T-helper 9 cell (primary cell): Measurements from ENCODE around the gene NYAP2.

Experiments
- DNase-seq: peaks from one replicate; pipeline ENCODE4 v3.0.0-alpha.2; 2020

Gene NYAP2

DNA sequence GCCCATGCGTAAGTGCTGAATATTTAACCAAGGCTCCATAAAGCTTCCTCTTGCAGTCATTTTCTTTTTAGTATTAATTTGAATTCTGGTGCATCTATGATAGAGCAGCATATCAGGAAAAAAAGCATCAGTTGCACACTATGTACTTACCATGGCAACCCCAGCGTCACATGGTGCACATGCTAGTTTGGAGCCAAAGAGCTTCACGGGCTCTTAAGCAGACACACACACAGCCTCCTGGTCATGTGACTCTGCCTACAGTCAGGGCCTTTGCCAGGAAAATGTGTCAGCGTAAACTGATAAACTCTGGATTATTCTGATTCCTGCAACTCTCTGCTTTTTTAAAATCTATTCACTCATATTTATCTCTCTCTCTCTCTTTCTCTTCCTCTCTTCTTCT, 30.2 kb downstream of the NYAP2 start:
- DNase-seq, result no peak

DNA sequence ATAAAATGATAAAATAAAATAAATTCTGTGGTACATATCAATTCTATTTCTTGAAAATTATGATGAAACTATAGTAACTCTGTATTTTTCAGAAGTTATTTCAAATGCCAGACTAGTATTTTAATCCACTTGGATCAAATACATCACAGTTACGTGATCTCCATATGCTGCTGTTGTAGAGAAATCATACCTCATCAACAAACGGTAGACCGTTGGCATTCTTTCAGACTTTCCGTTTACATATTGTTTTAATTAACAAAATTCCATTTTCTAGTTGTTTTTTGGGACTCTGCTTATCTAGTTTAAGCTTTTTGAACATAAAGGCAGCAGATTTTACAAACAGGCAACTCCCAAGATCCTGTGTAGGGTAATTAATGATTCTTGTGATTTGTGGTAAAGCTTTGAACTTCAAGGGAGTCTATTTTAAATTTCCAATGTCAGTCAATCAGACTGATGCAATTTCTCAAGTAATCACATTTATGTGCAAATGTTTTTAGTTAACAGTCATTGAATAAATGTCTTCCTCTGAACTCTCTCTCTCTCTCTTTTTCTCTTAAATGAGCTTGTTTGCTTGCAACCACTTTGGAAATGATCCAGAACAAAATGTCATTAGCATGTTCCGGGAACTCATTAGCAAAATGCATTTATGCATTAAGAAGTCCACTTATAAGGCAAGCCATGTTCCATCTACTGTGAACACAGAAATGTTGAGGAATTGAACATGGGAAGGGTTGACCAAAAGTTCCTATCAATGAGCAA, 31.8 kb downstream of the NYAP2 start:
- no peak for DNase-seq

DNA sequence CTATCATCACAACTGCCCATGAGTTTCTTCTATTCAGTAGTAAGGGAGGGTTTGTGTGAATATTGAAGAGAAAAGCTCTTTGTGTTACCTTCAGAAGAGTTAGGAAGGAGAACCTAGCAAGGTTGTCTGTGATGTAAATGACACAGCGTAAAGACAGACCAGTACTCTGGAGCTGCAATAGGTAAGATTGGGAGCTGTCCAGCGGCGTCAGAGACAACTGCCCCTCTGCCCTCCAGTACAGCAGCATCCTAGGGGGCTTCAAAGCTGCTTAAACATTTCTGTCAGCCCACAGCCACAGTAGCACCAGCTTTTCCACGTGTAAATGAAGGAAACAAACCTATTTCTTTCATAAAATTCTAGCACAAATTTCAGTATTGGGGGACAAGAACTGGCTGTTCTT, 34.5 kb downstream of the NYAP2 start:
- DNase-seq, result no peak

DNA sequence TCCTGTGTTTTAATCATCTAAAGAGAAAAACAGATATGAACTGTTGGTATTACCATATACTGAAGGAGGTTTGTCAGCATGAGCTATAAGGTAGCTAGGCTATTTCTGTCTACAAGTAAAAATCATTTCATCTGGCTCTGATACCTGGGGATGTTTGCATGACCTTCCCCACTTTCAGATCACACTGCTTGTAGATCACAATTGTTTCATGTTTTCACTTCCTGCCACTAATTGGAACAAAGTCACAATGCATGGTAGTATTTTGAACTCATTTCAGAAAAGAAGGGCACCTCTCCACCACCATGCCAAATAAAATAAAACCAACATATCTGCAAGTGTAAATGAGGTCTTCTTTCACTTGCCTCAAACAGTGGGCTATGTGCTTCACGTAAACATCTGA, 37.8 kb downstream of the NYAP2 start:
- no peak for DNase-seq

DNA sequence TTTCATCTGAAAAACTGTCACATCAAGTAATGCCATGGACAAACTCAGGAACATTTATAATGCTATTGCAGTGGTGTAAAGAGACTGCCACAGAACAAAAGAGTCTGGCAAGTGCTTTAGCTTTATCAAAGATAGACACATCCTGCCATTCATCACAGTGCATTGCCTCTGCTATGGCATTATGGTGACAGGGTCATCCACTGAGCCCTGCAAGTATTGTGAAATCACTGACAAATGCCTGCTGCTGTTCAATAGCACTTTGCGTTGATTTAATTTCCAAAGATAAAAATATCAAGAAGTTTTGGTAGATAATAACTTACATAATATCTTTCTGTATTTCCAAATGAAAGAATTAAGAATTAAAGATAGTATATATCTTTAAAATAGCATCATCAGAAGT, 38.7 kb downstream of the NYAP2 start:
- DNase-seq, result no peak

DNA sequence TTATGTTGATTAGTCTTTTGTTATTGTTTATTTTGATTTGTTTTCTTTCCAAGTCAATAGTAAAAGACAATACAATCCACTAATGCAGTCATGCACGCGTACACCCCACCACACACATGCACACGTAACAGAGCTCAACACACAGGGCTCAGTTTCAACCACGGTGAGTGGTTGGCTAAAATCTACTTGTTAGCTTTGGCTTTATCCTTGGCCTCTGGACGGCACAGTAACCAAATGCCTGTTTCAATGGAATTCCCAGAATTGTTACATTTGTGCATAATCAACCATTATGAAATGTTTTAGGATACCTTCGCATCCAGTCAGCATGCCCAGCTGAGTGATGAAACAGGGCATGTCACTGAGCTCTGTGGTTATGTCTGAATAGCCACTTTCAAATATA, 53.2 kb downstream of the NYAP2 start:
- DNase-seq, result no peak

DNA sequence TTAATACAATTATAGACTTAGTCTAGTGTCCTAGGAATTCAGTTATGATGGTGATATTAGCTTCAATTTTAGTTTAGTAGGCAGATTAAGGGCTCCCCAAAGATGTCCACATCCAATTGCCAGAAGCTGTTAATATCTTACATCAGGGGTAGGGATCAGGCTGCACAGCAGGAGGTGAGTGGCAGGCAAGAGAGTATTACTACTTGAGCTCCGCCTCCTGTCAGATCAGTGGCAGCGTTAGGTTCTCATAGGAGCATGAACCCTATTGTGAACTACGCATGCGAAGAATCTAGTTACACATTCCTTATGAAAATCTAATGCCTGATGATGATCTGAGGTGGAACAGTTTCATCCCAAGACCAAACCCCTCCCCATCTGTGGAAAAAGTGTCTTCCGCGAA, 54.9 kb downstream of the NYAP2 start:
- DNase-seq, result no peak

DNA sequence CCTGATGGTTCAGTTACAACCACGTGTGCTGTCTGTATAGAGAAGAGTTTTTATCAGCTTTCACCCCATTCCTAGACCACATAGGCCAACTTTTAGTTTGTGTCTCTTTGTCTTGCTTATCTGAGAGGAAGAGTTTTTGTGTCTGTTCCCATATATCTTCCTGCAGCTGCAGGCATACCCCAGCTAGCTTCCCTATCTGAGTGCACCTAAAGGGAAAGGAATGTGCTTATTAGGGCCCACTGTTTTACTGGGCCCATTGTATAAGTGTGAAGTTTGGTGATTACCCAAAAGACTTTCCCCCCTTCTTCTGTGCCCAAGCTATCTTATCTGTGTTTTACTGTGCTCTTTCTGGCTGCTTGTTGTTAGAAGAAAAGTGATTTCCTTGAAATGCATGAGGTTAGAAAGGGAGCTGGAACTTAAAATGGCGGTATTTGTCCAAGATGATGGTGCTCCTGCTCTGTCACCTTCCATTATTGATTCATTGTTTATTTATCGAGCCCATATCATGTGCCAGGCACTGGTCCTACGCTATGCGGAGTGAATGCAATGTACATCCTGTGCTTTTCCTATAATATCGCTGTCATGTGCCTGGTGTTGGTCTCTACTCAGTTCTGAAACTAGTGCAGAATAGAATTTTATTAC, 57.2 kb downstream of the NYAP2 start:
- no peak for DNase-seq

DNA sequence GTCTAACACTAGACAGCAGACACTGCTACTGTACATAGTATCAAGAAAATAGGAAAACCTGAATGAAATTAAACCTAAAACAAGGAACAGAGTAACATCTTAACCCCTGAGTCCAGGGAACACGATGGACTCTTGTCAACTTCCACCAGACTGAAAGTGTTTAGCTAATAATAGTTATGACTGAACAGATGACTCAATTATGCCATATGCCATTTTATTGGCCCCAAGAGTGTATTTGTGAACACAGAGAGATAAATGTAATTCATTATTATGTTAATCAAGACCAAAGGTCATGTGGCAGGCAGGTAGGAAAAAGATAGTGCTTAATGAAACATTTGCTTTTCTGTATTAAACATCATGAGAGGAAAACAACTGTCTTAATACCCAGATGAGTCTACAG, 58.0 kb downstream of the NYAP2 start:
- no peak for DNase-seq

DNA sequence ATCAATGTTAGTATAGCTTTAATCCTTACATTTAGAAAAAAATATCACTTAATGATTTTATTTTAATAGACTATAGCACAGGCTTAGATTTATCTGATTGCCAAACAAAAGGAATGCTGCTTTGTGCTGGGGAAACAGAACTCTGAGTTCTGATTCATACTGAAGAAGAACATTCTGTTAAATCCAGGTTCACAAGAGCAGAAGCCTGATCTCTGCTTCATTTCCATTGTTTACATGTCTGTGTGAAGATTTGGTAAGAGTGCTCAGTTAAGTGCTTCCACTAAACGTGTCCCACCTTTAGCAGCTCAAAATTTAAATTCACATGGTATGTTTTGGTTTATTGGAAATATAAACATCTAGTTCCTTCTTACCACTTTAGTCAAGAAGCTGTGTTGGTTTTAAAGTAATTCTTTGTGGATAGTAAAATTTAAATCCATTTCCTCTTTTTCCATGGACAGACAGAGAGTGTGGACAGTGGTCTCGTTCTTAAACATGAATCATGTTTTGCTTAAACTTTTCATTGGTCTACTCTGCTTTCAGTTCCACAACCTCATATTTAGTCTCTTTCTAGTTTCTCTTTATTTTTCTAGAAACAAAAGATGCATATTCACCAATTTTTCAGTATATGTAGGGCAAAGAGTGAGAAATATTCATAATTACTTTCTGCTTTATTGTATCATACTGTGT, 59.1 kb downstream of the NYAP2 start:
- no peak for DNase-seq

DNA sequence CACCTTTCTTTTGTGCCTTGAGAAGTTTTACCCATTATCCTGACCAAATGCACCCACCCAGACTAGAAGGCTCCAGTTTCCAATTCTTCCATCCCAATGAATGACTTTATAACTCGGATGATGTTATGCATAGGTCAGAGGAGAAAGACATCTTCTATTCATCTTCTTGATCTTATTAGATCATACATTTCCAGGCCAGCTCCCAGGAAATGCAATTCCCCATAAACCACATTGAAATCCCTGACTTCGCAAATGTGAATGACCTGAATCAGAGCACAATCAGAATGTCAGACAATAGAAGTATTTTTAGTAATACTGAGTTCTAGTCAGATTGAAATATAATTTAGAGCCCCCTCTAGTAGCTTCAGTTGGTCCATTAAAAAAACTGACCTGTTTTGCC, 62.9 kb downstream of the NYAP2 start:
- DNase-seq, result no peak

DNA sequence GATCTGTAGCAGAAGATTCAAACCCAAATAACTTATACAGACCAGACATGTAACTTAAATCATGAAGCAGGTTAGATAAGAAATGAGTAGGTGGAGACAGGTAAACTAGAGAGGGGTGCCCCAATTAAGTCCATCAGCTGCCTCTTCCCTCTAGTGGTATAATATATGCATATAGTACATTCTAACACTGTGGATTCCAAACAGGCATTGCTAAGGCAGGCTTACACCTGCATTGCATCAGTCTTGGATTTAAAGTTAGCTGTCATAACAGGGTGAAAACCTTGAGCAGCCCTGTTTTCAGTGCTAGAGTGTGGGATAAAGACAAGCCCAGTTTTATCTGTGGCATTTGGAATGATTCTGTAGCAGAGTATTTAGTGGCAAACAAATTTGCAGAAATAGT, 63.4 kb downstream of the NYAP2 start:
- no peak for DNase-seq

DNA sequence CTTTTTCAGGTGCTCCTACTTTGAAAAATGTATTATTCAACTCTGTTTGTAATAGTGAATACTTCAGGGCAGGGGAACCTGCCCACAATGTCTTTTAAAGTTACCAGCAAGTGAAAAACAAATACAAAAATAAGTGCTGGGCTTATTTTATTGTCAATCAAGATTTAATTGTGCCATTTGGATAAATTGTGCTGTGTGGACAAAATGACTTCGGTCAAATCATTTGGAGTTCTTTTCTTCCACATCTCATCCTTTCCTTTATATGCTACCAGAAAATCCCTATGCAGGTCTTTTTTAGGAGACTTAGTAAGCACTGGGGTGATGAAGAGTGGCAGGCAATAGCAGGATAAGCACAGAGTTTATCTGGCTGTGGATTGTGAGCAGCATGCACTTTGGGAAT, 63.9 kb downstream of the NYAP2 start:
- DNase-seq, result no peak

DNA sequence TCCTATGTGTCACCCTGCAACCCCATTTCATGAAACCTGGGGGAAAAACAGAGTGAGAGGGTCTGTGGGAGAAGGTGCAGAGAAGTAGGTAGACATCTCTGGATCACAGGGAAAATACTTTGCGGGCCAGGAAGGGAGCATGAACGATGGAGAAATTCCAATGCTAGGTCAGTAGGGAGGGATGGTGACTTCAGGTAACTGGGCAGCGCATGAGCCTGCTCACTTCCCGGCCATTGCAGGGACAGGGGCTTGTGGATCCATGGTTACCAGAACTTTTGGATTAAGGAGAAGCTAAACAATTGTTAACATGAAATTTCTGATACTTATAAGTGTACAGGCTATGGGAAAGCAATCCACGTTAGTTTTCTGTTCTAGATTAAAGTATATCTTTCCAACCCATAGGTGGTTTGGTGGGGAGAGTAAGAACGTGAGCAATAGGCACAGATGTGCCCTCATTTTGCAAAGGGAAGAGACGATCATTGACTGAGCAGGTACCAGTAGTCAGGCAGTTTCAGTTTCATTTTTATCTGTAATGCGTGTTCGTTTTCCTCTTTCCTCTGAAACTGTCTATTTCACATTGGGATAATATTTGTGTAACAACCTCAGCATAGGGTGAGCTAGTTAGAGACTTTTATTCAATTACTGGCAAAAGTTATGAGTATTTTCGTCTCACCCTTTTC, 65.0 kb downstream of the NYAP2 start:
- no peak for DNase-seq

DNA sequence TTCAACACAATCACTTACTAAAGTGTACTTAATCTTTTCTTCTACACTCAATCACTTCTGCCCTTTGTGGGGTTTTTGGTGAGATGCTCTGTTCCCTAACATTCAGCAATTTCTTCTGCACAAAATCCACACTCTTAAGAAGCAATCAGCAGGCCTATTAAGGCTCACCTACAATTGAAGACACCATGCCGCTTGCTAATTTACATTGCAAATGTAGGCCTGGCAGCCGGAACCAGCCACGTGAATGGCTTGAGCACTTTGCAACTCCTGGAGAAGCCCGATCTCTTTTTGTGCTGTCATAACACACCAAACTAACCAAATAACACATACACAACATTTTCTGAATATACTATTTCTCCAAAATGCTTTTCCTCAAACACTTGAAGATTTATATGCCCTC, 66.3 kb downstream of the NYAP2 start:
- DNase-seq, result no peak

DNA sequence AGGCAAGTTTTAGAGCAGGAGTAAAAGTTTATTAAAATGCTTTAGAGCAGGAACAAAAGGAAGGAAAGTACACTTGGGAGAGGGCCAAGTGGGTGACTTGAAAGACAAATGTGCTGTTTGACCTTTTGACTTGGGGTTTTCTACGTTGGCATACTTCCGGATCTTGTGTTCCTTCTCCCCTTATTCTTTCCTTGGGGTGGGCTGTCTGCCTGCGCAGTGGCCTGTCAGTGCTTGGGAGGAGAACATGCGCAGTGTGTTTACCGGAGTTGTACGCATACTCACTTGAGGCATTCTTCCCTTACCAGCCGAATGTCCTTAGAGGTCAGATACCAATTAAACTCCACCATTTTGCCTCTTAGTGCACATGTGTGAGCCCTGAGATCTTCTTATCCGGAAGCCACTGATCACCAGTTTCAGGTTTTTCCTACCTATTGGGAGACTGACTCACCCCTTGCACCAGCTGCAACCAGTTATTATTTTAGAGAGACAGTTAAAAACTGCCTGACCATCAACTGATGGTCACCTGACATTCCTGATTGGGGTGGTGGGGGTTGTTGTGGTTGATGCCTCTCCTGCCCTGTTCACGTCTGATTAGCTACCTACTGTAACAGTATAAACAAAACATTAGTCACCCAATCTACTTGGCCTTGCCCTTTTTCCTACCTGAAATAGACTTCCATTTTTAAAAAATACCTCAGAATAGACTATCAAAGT, 67.5 kb downstream of the NYAP2 start:
- no peak for DNase-seq

DNA sequence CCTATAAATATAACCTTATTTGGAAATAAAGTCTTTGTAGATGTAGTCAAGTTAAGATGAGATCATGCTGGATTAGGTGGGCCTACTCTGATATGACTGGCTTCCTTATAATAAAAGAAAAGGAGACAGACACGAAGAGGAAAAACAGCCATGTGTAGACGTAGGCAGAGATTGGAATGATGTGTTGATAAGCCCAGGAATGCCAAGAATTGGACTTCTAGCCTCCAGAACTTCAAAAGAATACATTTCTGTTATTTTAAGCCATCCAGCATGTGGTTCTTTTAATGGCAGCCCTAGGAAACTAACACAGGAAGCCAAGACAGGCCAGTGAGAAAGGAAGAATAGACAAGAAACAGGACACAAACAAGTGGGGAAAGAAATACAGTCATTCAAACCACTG, 68.6 kb downstream of the NYAP2 start:
- DNase-seq, result no peak

DNA sequence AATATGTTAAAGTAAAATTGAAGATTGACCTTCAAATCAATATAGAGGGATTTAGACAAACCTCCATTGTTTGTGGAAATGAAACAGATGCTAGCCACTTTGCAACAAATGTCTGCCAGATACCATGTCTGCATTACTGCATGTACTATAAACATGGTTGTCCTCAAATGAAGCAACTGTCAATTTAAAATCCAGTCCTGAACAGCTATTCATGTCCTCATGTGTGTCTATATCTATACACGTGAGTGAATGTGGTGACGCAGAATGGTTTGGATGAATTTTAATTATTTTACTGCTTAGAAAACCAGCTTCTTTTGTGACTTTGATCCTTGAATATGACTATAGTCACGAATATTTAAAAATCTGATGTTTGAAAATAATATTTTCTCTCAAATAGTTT, 71.5 kb downstream of the NYAP2 start:
- DNase-seq, result no peak

DNA sequence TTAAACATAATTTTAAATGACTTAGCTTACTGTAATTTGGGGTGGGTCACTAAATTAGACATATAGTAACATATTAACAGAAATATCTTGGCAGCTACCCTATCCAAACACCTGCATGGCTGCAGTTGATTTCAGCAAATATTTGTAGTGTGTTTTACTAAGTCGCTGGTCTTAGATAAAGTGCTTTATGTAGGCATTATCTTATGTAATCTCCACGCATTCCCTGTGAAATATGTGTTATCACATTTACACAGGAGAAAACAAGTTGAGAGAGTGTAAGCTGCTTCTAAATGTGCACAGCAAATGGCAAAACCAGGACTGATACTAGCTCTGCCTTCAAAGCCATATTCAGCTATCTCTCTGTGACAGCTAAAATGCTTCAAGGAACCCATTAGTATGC, 72.0 kb downstream of the NYAP2 start:
- no peak for DNase-seq

DNA sequence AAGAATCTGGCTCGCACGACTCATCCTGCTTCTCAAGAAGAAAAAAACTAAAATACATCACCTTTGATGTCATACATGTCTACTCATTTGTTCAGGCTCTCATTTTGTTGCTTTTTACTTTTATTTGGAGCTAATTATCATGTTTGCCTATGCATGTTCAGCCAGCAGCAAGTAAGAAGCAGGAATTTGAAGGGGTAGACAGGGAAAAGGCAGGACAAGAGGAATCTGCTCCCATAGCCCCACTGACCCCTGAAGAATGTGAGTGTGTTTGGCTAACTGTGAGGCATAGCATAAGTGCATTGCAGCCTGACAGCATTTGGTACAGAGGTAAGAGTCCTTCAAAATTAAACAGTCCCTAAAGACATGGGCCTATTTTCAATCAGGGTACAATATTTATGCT, 72.7 kb downstream of the NYAP2 start:
- no peak for DNase-seq

DNA sequence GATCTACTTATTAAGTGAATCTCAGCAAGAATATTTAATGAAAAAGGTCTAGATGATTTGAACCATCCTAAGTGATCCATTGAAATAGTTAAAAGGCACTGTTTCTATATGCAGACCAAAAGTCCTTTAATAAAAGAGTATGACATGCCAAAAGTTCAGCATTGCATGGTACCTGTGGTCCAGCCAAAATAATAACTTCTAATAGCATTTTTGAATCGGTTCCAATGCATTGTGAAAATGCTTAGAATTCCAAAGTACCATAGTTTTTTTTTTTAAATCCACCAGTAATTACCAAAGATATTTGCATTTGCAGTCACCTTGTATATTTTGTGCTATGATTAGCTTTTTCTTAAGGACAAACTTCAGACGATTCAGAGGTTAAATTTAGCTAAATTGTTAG, 79.9 kb downstream of the NYAP2 start:
- DNase-seq, result no peak

DNA sequence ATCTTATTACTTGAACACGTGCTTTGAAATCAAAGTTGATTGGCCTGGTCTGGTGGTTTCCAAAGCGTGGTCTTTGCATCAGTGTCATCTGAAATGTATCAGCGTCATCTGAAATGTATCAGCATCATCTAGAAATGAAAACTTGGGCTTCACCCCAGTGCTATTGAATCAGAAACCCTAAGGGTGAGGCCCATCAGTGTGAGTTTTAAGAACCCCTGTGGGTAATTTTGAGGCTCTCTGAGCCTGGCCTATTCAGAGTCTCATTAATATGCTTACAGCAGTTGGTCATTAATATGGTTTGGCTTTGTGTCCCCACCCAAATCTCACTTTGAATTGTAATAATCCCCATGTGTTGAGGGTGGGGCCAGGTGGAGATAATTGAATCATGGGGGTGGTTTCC, 85.2 kb downstream of the NYAP2 start:
- DNase-seq, result no peak

DNA sequence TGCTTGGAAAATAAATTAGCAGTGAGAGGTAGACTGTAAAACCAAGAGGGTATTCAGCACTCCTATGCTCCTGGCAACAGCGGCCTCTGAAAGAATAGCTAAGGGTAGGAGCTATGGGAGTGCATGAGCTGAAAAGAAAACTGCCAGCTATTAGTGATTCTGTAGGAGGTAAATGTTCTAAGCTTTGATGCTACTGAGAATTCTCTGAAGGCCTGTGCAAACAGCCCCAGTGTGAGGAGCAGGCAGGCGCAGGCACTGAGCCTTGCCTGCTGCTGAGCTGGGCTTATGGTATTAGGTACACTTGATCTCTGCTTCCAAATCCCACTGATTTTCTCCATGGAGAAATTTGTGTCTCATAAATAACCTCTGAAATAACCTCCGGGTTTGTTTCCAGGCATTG, 86.7 kb downstream of the NYAP2 start:
- no peak for DNase-seq
